Measurements from ENCODE around the gene ACVR1C. TPM values are rescaled to one million over a fixed set of nuclear protein-coding genes. Genes with fewer than 3 reads are reported as not detected.

Gene ACVR1C
- polyA plus RNA-seq, 3 donors, result 0.05 TPM; not detected in 2

- no peaks in the 10 kb centered on the region for H3K36me3 Mint-ChIP-seq
- no peak overlapping the region for H3K4me2 ChIP-seq (replicated peaks; ENCODE audit: extremely low read depth, low read length, poor library complexity, severe bottlenecking)
- H3K27ac Mint-ChIP-seq, result no peak overlapping the region
- peaks cover 2 to 5% of the 10 kb centered on the region in 2 donors for H3K4me1 ChIP-seq (ENCODE audit: control insufficient read depth in 1 of 2, insufficient read depth in 2 of 2, low read length in 2 of 2)
- no peak overlapping the region for H2AFZ ChIP-seq (ENCODE audit: insufficient read depth, low read depth, low read length, poor library complexity, severe bottlenecking)
- H3K4me1 Mint-ChIP-seq, result peaks cover 5% of the 10 kb centered on the region
- no peaks in the 10 kb centered on the region for H3K36me3 ChIP-seq (replicated peaks in 1 of 2; ENCODE audit: control insufficient read depth in 1 of 2, insufficient read depth in 2 of 2, low read length in 2 of 2)
- no peak overlapping the region for H3K9ac ChIP-seq (ENCODE audit: insufficient read depth, low read length, poor library complexity, severe bottlenecking)
- no peak for DNase-seq
- no CpG with 5 or more reads among the region's 3 CpGs for WGBS (ENCODE audit: insufficient coverage)
- no peaks in the 10 kb centered on the region for H4K20me1 ChIP-seq (ENCODE audit: insufficient read depth, low read length)
- no peak overlapping the region for H3K4me3 Mint-ChIP-seq
- intact Hi-C loops (cut with micrococcal nuclease), result loop anchor here (10.0 kb wide), 2 partner anchors 98 to 288 kb away; no protein-coding TSS in a partner anchor
- H3K9me3 Mint-ChIP-seq, result no peaks in the 10 kb centered on the region
- no peaks in the 10 kb centered on the region for H3K9me3 ChIP-seq (replicated peaks in 1 of 2; ENCODE audit: control insufficient read depth in 1 of 2, insufficient read depth in 1 of 2, low read length in 2 of 2)
- H3K27me3 Mint-ChIP-seq (ENCODE audit: low read depth in 3 of 3), result peaks cover 6 to 8% (median 8%) of the 10 kb centered on the region in 3 donors
- no peak overlapping the region for H3K4me3 ChIP-seq (replicated peaks in 1 of 3; ENCODE audit: low read depth in 2 of 3, low read length in 3 of 3)
- H3K79me2 ChIP-seq (ENCODE audit: insufficient read depth, low read length), result no peaks in the 10 kb centered on the region
- TF ChIP-seq, protein P1, sequence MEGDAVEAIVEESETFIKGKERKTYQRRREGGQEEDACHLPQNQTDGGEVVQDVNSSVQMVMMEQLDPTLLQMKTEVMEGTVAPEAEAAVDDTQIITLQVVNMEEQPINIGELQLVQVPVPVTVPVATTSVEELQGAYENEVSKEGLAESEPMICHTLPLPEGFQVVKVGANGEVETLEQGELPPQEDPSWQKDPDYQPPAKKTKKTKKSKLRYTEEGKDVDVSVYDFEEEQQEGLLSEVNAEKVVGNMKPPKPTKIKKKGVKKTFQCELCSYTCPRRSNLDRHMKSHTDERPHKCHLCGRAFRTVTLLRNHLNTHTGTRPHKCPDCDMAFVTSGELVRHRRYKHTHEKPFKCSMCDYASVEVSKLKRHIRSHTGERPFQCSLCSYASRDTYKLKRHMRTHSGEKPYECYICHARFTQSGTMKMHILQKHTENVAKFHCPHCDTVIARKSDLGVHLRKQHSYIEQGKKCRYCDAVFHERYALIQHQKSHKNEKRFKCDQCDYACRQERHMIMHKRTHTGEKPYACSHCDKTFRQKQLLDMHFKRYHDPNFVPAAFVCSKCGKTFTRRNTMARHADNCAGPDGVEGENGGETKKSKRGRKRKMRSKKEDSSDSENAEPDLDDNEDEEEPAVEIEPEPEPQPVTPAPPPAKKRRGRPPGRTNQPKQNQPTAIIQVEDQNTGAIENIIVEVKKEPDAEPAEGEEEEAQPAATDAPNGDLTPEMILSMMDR (IDR thresholded peaks at IDR 0.05), result no peak
- no peak overlapping the region for H3K27ac ChIP-seq (ENCODE audit: low read depth in 1 of 2, low read length in 2 of 2)
- H3K27me3 ChIP-seq (ENCODE audit: control insufficient read depth in 2 of 2, insufficient read depth in 2 of 2, low read length in 2 of 2), result peaks cover 0 to 8% of the 10 kb centered on the region in 2 donors
These were observed 36.3 kb downstream of the ACVR1C start for GRCh38 chr2:157592374-157592773.

- Histone ChIP-seq H3K9ac (ENCODE audit: insufficient read depth, low read length, poor library complexity, severe bottlenecking) (no peak overlapping the region), H3K36me3 (replicated peaks in 1 of 2; ENCODE audit: control insufficient read depth in 1 of 2, insufficient read depth in 2 of 2, low read length in 2 of 2) (no peaks in the 10 kb centered on the region), H4K20me1 (ENCODE audit: insufficient read depth, low read length) (no peaks in the 10 kb centered on the region), H3K4me1 (ENCODE audit: control insufficient read depth in 1 of 2, insufficient read depth in 2 of 2, low read length in 2 of 2) (no peaks in the 10 kb centered on the region), H3K27me3 (ENCODE audit: control insufficient read depth in 2 of 2, insufficient read depth in 2 of 2, low read length in 2 of 2) (no peaks in the 10 kb centered on the region), H3K4me2 (replicated peaks; ENCODE audit: extremely low read depth, low read length, poor library complexity, severe bottlenecking) (no peak overlapping the region), H3K4me3 (replicated peaks in 1 of 3; ENCODE audit: low read depth in 2 of 3, low read length in 3 of 3) (no peak overlapping the region), H2AFZ (ENCODE audit: insufficient read depth, low read depth, low read length, poor library complexity, severe bottlenecking) (no peak overlapping the region), H3K9me3 (replicated peaks in 1 of 2; ENCODE audit: control insufficient read depth in 1 of 2, insufficient read depth in 1 of 2, low read length in 2 of 2) (no peaks in the 10 kb centered on the region), H3K79me2 (ENCODE audit: insufficient read depth, low read length) (no peaks in the 10 kb centered on the region), H3K27ac (ENCODE audit: low read depth in 1 of 2, low read length in 2 of 2) (no peak overlapping the region)
- peaks cover 0 to 1% (median 0%) of the 10 kb centered on the region in 3 donors for H3K27me3 Mint-ChIP-seq (ENCODE audit: low read depth in 3 of 3)
- H3K4me3 Mint-ChIP-seq, result no peak overlapping the region
- no peak for DNase-seq
- WGBS (ENCODE audit: insufficient coverage), result no CpG with 5 or more reads among the region's 1 CpG
- TF ChIP-seq, protein P1 (IDR thresholded peaks at IDR 0.05), result no peak
- H3K27ac Mint-ChIP-seq, result no peak overlapping the region
- intact Hi-C loops (cut with micrococcal nuclease), result no loop called here
- H3K36me3 Mint-ChIP-seq, result no peaks in the 10 kb centered on the region
- H3K4me1 Mint-ChIP-seq, result no peaks in the 10 kb centered on the region
- H3K9me3 Mint-ChIP-seq, result peaks cover 0 to 2% (median 0%) of the 10 kb centered on the region in 7 donors
These were observed 41.1 kb downstream of the ACVR1C start for GRCh38 chr2:157587576-157587975.

Measured in CD14-positive monocyte (primary cell).